SK-N-SH (cell line): ENCODE results near the gene BCAT1. TPM values are rescaled to one million over a fixed set of nuclear protein-coding genes. Genes with fewer than 3 reads are reported as not detected.

Experiments
- CTCF ChIA-PET: fragments of 300-600, 350-600 bp; formaldehyde crosslinking; extraction: SDS; loops from one replicate; lab custom pipeline; 2021; lab: Yijun Ruan, JAX
- POLR2A ChIA-PET: fragments of 350-600 bp; sonication (Branson Sonifier 250); formaldehyde crosslinking; extraction: SDS; loops from one replicate; lab custom pipeline; 2020; ENCODE audit warnings: antibody characterized with exemption, inconsistent platforms; lab: Yijun Ruan, JAX
- DNase-seq: peaks from one replicate; pipeline ENCODE4 v3.0.0; 2012
- H2AFZ ChIP-seq: fragments of 200-600 bp; sonication (generic); 2 replicates; pipeline ENCODE4 v1.8.1; 2016; ENCODE audit warnings: antibody characterized with exemption, mild to moderate bottlenecking, low read depth
- H3F3A ChIP-seq: fragments of 200-600 bp; sonication (generic); replicated peaks from 2 replicates; pipeline ENCODE3; 2016; ENCODE audit warnings: antibody characterized with exemption, mild to moderate bottlenecking; ENCODE audit not compliant: insufficient read depth
- H3K27ac ChIP-seq, 2 experiments: fragments of 200-500 bp in 1 of 2; fragments of 200-600 bp in 1 of 2; sonication (Bioruptor generic) in 1 of 2; sonication (generic), shearing (Covaris generic) in 1 of 2; 2 replicates each; pipeline versions ENCODE4 v1.5.1 to v1.6.1; 2014 to 2016; ENCODE audit warnings: low read depth in 2 of 2, inconsistent platforms in 1 of 2, low read length in 1 of 2, mild to moderate bottlenecking in 1 of 2, mixed read lengths in 1 of 2
- H3K27me3 ChIP-seq: fragments of 200-600 bp; sonication (generic), shearing (Covaris generic); 2 replicates; pipeline ENCODE4 v1.6.1; 2016; ENCODE audit warnings: mixed run types; ENCODE audit not compliant: insufficient read depth
- H3K36me3 ChIP-seq, 2 experiments: fragments of 200-500 bp in 1 of 2; fragments of 200-600 bp in 1 of 2; sonication (Bioruptor generic) in 1 of 2; sonication (generic) in 1 of 2; replicated peaks in 1 of 2; 2 replicates each; pipeline versions ENCODE3 to v1.5.1; 2014 to 2016; ENCODE audit warnings: low read length in 1 of 2, mild to moderate bottlenecking in 1 of 2; ENCODE audit not compliant: insufficient read depth in 2 of 2, control insufficient read depth in 1 of 2
- H3K4me1 ChIP-seq, 2 experiments: fragments of 200-500 bp in 1 of 2; fragments of 200-600 bp in 1 of 2; sonication (Bioruptor generic) in 1 of 2; sonication (generic), shearing (Covaris generic) in 1 of 2; 2 replicates each; pipeline versions ENCODE4 v1.5.1 to v1.6.1; 2014 to 2016; ENCODE audit warnings: low read depth in 1 of 2, low read length in 1 of 2, mixed run types in 1 of 2; ENCODE audit not compliant: insufficient read depth in 2 of 2, control insufficient read depth in 1 of 2
- H3K4me2 ChIP-seq: fragments of 200-600 bp; sonication (generic), shearing (Covaris generic); 2 replicates; pipeline ENCODE4 v1.6.1; 2017; ENCODE audit warnings: mixed run types
- H3K4me3 ChIP-seq, 2 experiments: fragments of 200-500 bp in 1 of 2; fragments of 200-600 bp in 1 of 2; sonication (Bioruptor generic) in 1 of 2; sonication (generic), shearing (Covaris generic) in 1 of 2; 2 replicates each; pipeline versions ENCODE4 v1.5.1 to v1.8.1; 2014 to 2016; ENCODE audit warnings: low read depth in 2 of 2, inconsistent platforms in 1 of 2, low read length in 1 of 2, mild to moderate bottlenecking in 1 of 2, mixed read lengths in 1 of 2, moderate library complexity in 1 of 2
- H3K79me2 ChIP-seq: fragments of 200-600 bp; sonication (generic); 2 replicates; pipeline ENCODE4 v1.8.1; 2017; ENCODE audit warnings: mild to moderate bottlenecking; ENCODE audit not compliant: insufficient read depth
- H3K9ac ChIP-seq: fragments of 200-600 bp; sonication (generic); 2 replicates; pipeline ENCODE4 v1.6.1; 2017; ENCODE audit warnings: mixed run types
- H3K9me2 ChIP-seq: fragments of 200-600 bp; sonication (generic); 2 replicates; pipeline ENCODE4 v1.6.1; 2017; ENCODE audit warnings: mixed run types
- H3K9me3 ChIP-seq: fragments of 200-600 bp; sonication (generic); 2 replicates; pipeline ENCODE4 v1.6.1; 2017; ENCODE audit warnings: mixed run types, mild to moderate bottlenecking, moderate library complexity
- H4K20me1 ChIP-seq: fragments of 200-600 bp; sonication (generic); 2 replicates; pipeline ENCODE4 v1.6.1; 2017; ENCODE audit warnings: mild to moderate bottlenecking, mixed run types; ENCODE audit not compliant: insufficient read depth
- CHD2 ChIP-seq: fragments of 150-350 bp; IDR thresholded peaks from 2 replicates; pipeline ENCODE4 v1.6.1; 2018; ENCODE audit warnings: low read length; ENCODE audit not compliant: partially characterized antibody
- CTCF ChIP-seq: fragments of 200-600 bp; sonication (generic); IDR thresholded peaks from 2 replicates; pipeline ENCODE4 v1.6.1; 2017; ENCODE audit warnings: antibody characterized with exemption, mild to moderate bottlenecking, moderate library complexity
- ELF1 ChIP-seq: IDR thresholded peaks from 2 replicates; pipeline ENCODE4 v1.4.0; 2012
- EP300 ChIP-seq, 2 experiments: IDR thresholded peaks; 2 replicates each; pipeline versions ENCODE4 v1.4.0 to v1.6.1; 2012; ENCODE audit warnings: borderline replicate concordance in 1 of 2, low read depth in 1 of 2, low read length in 1 of 2
- GATA2 ChIP-seq: sonication (generic); formaldehyde crosslinking; IDR thresholded peaks from 2 replicates; pipeline ENCODE4 v1.5.0; 2020; ENCODE audit warnings: mild to moderate bottlenecking, missing genetic modification reagents
- IRF3 ChIP-seq: fragments of 150-350 bp; IDR thresholded peaks from 2 replicates; pipeline ENCODE4 v1.6.1; 2016; ENCODE audit warnings: mild to moderate bottlenecking, low read depth, low read length
- PBX3 ChIP-seq: IDR thresholded peaks from 2 replicates; pipeline ENCODE4; 2012
- RAD21 ChIP-seq: IDR thresholded peaks from 2 replicates; pipeline ENCODE4 v1.6.1; 2012; ENCODE audit warnings: mild to moderate bottlenecking, low read length
- RCOR1 ChIP-seq: fragments of 150-350 bp; IDR thresholded peaks from 2 replicates; pipeline ENCODE4 v1.6.1; 2017; ENCODE audit warnings: antibody characterized with exemption, low read length
- RFX5 ChIP-seq: IDR thresholded peaks from 2 replicates; pipeline ENCODE4 v1.6.1; 2012; ENCODE audit warnings: mild to moderate bottlenecking, improper control_type of control experiment, low read length
- SIN3A ChIP-seq: IDR thresholded peaks from 2 replicates; pipeline ENCODE4 v1.6.1; 2012; ENCODE audit warnings: low read depth, mild to moderate bottlenecking, low read length, moderate library complexity, borderline replicate concordance
- SMC3 ChIP-seq: IDR thresholded peaks from 2 replicates; pipeline ENCODE4 v1.6.1; 2012; ENCODE audit warnings: low read depth, low read length, improper control_type of control experiment
- TCF12 ChIP-seq: IDR thresholded peaks from 2 replicates; pipeline ENCODE4 v1.4.0; 2012
- USF2 ChIP-seq: fragments of 150-350 bp; IDR thresholded peaks from 2 replicates; pipeline ENCODE4 v1.6.1; 2017; ENCODE audit warnings: antibody characterized with exemption, low read length, low read depth, borderline replicate concordance
- WGBS: methylation state at CpG from one replicate; pipeline ENCODE4 v1.1.6; 2017; ENCODE audit warnings: low lambda C conversion rate; 5-methylcytosine and 5-hydroxymethylcytosine counted together
- polyA plus RNA-seq, 3 experiments: library from polyadenylated mRNA; depleted of rRNA; stranded (reverse); fragments of >200 nt; gene quantifications; 2 replicates each; pipeline ENCODE4 v1.2.3, GENCODE V29; 2012

BCAT1 gene
- polyA plus RNA-seq, 1 of the 3 experiments (the other 2 are of a cell fraction): 7.7 TPM

GRCh38 chr12:24780697-24781368 lies 168.1 kb downstream of the BCAT1 start:
- Histone ChIP-seq H3K27ac (peak overlapping the region in 1 of 2 experiments; percentile 50; a peak in 1 of 4 replicates), H3K9ac (no peak overlapping the region), H3K27me3 (no peaks in the 10 kb centered on the region), H4K20me1 (no peaks in the 10 kb centered on the region), H2AFZ (peak overlapping the region; percentile 29; the same call in 1 of the 2 replicates), H3K4me1 (peaks cover 0 to 6% of the 10 kb centered on the region in 2 experiments; a peak in 2 of 4 replicates), H3K9me2 (no peaks in the 10 kb centered on the region), H3K79me2 (no peaks in the 10 kb centered on the region), H3K4me2 (no peak overlapping the region), H3K4me3 (no peak overlapping the region; a peak in 1 of 4 replicates), H3K9me3 (no peaks in the 10 kb centered on the region), H3F3A (no peaks in the 10 kb centered on the region), H3K36me3 (no peaks in the 10 kb centered on the region)
- peak; percentile 45 for DNase-seq
- 13% methylated on average over 5 of the region's 5 CpGs for WGBS
- CTCF ChIA-PET: no interaction called here
- POLR2A ChIA-PET: interaction anchor here (0.6 kb wide), 1 partner anchor 555 kb away, joined by 5 read pairs; no protein-coding TSS in a partner anchor
- TF ChIP-seq PBX3: peak; percentile 73
- TF ChIP-seq GATA2 (CRISPR knock-in tag): 0 out of 2 replicates have a peak, but pooled peaks have one; percentile 16
- peak; percentile 20 for TF ChIP-seq CHD2
- TF ChIP-seq SMC3: peak; percentile 45
- TF ChIP-seq EP300 (IDR thresholded peaks at IDR 0.05; ENCODE audit: borderline replicate concordance in 1 of 2, low read depth in 1 of 2, low read length in 1 of 2): peak; percentile 10 to 79; a peak in 2 of 4 replicates
- TF ChIP-seq SIN3A: no peak
- peak; percentile 68; the same call in 1 of the 2 replicates for TF ChIP-seq RCOR1
- peak; percentile 93 for TF ChIP-seq TCF12
- no peak for TF ChIP-seq ELF1
- peak; percentile 88 for TF ChIP-seq RAD21
- TF ChIP-seq IRF3: no peak
- TF ChIP-seq USF2: no peak
- TF ChIP-seq CTCF: peak; percentile 58
- TF ChIP-seq RFX5: peak; percentile 62; the same call in 1 of the 2 replicates
